NCI-H82 treated with DMSO at 0.1 percent for 48 hours (cell line): ENCODE data around the gene SLC22A23.

Experiments used
- DNase-seq: peaks from one replicate; lab custom pipeline; 2025; ENCODE audit not compliant: unreplicated experiment; lab: John Stamatoyannopoulos, UW

Gene SLC22A23

GRCh38 chr6:3372912-3373554 is 83.8 kb downstream of the SLC22A23 start:
- DNase-seq, result no peak

GRCh38 chr6:3372184-3372846 is 84.5 kb downstream of the SLC22A23 start:
- no peak for DNase-seq

GRCh38 chr6:3371222-3371949 is 85.5 kb downstream of the SLC22A23 start:
- no peak for DNase-seq

GRCh38 chr6:3370361-3371221 is 86.3 kb downstream of the SLC22A23 start:
- DNase-seq, result no peak

GRCh38 chr6:3369985-3370360 is 86.9 kb downstream of the SLC22A23 start:
- no peak for DNase-seq

- no peak for DNase-seq
Observed at GRCh38 chr6:3368685-3369084, 88.2 kb downstream of the SLC22A23 start.

GRCh38 chr6:3367630-3368029 is 89.2 kb downstream of the SLC22A23 start:
- no peak for DNase-seq

- peak; percentile 74 for DNase-seq
Observed at GRCh38 chr6:3366596-3367413, 90.0 kb downstream of the SLC22A23 start.

- no peak for DNase-seq
Observed at GRCh38 chr6:3364391-3364790, 92.5 kb downstream of the SLC22A23 start.

- DNase-seq, result no peak
Observed at GRCh38 chr6:3363296-3364025, 93.4 kb downstream of the SLC22A23 start.

GRCh38 chr6:3361312-3362037 is 95.4 kb downstream of the SLC22A23 start:
- DNase-seq, result no peak

- no peak for DNase-seq
Observed at GRCh38 chr6:3360727-3361045, 96.2 kb downstream of the SLC22A23 start.

GRCh38 chr6:3359973-3360726 is 96.7 kb downstream of the SLC22A23 start:
- DNase-seq, result no peak

GRCh38 chr6:3359101-3359752 is 97.6 kb downstream of the SLC22A23 start:
- no peak for DNase-seq

- no peak for DNase-seq
Observed at GRCh38 chr6:3358413-3359100, 98.3 kb downstream of the SLC22A23 start.

- DNase-seq, result no peak
Observed at GRCh38 chr6:3357678-3358077, 99.2 kb downstream of the SLC22A23 start.

- DNase-seq, result peak; percentile 44
Observed at GRCh38 chr6:3356824-3357420, 99.9 kb downstream of the SLC22A23 start.
